HepG2 (cell line): ENCODE results near the gene RAB40C.

Source experiments
- CTCF ChIP-seq: sonication (generic); formaldehyde crosslinking; IDR thresholded peaks from 2 replicates; pipeline ENCODE4 v1.5.0; 2020; ENCODE audit warnings: mild to moderate bottlenecking, missing genetic modification reagents, moderate library complexity
- KDM1A ChIP-seq: IDR thresholded peaks from 2 replicates; pipeline ENCODE4 v1.6.1; 2016; ENCODE audit warnings: missing compliant biosample characterization
- POLR2A ChIP-seq, 2 experiments: IDR thresholded peaks; 2 replicates each; pipeline ENCODE4 v1.6.1; 2011; ENCODE audit warnings: low read depth in 2 of 2, low read length in 2 of 2, mild to moderate bottlenecking in 1 of 2, moderate library complexity in 1 of 2; ENCODE audit not compliant: insufficient read depth in 1 of 2
- POLR2AphosphoS5 ChIP-seq: IDR thresholded peaks from 2 replicates; pipeline ENCODE4 v1.6.1; 2012; ENCODE audit warnings: low read depth, low read length
- SMC3 ChIP-seq: IDR thresholded peaks from 2 replicates; pipeline ENCODE4 v1.6.1; 2011; ENCODE audit warnings: low read length, improper control_type of control experiment
- TF ChIP-seq, protein P1 (sequence below): IDR thresholded peaks from 2 replicates; pipeline ENCODE4 v1.6.1; 2016

DNA sequence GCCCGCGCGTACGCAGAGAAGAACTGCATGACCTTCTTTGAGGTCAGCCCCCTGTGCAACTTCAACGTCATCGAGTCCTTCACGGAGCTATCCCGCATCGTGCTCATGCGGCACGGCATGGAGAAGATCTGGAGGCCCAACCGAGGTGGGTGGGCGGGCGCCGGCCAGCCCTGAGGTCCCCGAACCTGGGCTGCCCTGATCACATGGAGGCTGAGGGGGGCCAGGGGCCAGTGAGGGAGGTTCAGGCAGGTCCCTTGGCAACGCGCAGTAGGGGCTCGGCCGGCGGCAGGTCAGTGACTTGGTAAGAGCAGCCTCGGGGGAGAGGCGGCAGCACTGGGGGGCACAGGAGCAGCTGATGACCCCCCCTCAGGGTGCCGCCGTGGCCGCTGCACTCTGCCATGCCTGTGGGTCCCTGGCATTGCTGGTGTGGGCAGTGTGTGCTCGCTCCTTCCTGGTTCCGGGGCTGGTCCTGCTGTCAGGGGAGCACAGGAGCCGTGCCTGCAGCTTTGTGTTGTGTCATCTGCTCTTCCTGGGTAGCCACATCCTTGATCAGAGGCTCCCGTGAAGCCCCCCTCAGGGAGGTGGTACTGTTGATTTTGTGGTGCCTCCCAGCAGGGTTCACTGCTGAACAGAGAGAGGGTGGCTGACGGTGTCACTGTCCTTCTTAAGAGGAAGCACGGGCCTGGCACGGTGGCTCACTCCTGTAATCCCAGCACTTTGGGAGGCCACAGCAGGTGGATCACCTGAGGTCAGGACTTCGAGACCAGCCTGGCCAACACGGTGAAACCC lies 36.3 kb downstream of the RAB40C start:
- TF ChIP-seq SMC3 (no peak), KDM1A (CRISPR knock-in tag) (no peak), POLR2AphosphoS5 (no peak), POLR2A (IDR thresholded peaks at IDR 0.05; ENCODE audit: insufficient read depth in 1 of 2, low read depth in 2 of 2, low read length in 2 of 2) (no peak), CTCF (no peak)
- TF ChIP-seq, protein P1, sequence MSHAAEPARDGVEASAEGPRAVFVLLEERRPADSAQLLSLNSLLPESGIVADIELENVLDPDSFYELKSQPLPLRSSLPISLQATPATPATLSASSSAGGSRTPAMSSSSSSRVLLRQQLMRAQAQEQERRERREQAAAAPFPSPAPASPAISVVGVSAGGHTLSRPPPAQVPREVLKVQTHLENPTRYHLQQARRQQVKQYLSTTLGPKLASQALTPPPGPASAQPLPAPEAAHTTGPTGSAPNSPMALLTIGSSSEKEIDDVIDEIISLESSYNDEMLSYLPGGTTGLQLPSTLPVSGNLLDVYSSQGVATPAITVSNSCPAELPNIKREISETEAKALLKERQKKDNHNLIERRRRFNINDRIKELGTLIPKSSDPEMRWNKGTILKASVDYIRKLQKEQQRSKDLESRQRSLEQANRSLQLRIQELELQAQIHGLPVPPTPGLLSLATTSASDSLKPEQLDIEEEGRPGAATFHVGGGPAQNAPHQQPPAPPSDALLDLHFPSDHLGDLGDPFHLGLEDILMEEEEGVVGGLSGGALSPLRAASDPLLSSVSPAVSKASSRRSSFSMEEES, result no peak
